Renal pelvis (tissue), 3 donors: ENCODE data around the gene PPEF1. TPM values are rescaled to one million over a fixed set of nuclear protein-coding genes. Genes with fewer than 3 reads are reported as not detected.

ENCODE experiments used
- polyA plus RNA-seq, 3 donors: library from polyadenylated mRNA; unstranded; fragments of 120-200 nt; gene quantifications; one replicate each; pipeline ENCODE4 v1.2.1, GENCODE V29; 2013; ENCODE audit not compliant: insufficient read length in 3 of 3

PPEF1 gene
- polyA plus RNA-seq, 3 donors, result 0.47 to 0.55 (median 0.48) TPM

Other genes starting within 250 kb of the PPEF1 start
- gene RS1, start 35.5 kb upstream of the PPEF1 start, polyA plus RNA-seq, result under 1 TPM; 0.07 to 0.19 (median 0.12) TPM